HG02642 (cell line): ENCODE results near the gene TACC3.
"Not testable (repeated sequence)": the region's sequence is repeated elsewhere in the genome, so short reads cannot be mapped to it uniquely, and the experiment has no call there.

Source experiments
- ATAC-seq: cut with Tn5 transposase; IDR thresholded peaks from one replicate; pipeline ENCODE4 v1.9.1; 2021; ENCODE audit warnings: mild to moderate bottlenecking; ENCODE audit not compliant: unreplicated experiment, poor library complexity

Gene TACC3

DNA sequence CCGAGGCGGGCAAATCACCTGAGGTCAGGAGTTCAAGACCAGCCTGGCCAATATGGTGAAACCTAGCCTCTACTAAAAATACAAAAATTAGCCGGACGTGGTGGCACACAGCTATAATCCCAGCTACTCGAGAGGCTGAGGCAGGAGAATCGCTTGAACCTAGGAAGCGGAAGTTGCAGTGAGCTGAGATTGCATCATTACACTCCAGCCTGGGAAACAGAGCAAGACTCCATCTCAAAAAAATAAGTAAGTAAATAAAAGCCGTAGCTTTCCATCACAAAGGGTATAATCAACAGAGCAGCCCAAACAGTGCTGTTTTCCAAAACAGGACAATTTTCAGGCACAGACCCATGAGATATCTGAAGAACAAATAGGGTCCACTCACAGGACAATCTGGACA lies 19.6 kb upstream of the TACC3 start:
- not testable (repeated sequence) for ATAC-seq

DNA sequence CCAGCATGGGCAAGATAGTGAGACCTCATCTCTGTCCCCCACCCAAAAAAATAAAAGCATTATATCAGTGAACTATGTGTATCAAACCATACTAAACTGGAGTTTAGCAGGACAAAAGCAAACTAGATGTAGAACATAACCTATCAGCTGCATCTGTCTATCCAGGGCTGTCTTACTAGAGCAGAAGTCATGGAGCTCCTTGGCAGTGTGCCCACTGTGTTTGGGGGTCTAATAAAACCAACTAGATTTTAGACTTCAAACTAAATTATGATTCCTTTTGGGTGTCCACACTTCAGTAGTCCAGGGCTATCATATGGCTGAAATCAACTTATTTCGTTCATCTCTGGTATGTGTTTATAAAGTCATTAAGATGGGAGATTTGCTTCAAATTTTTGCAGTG lies 17.5 kb upstream of the TACC3 start:
- no peak for ATAC-seq

DNA sequence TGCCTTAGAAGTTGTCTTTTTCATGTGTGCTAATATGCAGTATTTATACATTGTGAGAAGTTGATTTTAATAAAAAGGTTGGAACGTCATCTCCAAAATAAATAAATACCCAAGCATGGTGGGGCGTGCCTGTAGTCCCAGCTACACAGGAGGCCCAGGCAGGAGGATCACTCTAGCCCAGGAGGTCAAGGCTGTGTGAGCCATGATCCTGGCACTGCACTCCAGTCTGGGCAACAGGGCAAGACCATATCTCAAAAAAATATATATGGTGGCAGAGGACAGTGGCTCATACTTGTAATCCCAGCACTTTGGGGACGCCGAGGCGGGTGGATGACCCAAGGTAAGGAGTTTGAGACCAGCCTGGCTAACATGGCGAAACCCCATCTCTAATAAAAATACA lies 15.6 kb upstream of the TACC3 start:
- ATAC-seq: no peak

DNA sequence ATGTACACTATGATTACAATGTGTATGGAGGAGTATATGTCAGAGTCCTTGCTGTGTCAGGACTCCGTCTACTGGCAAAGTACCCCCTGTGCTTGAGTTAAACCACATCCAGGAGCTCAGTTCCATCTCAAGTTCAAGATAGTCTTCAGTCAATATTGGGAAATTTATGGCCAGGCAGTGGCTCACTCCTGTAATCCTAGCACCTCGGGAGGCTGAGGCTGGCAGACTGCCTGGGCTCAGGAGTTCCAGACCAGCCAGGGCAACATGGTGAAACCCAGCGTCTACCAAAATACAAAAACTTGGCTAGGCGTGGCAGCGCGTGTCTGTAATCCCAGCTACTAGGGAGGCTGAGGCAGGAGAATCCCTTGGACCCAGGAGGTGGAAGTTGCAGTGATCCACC lies 15.0 kb upstream of the TACC3 start:
- no peak for ATAC-seq

DNA sequence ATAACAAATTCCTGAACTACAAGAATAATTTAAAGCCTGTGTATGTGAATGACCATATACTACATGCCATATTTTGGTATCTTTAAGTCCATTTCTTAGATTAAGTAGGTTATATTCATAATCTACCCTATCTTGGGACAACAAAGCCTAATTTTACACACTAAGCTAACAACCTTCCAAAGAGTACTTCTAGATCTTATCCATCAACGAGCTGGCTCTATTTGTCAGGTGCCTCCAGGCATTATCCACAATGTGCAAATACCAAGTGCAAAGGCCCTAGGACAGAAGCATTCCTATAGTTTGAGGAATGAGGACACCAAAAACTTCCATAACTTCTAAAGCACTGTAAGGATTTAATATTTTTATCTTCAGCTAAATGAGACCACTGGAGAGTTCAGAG lies 12.7 kb upstream of the TACC3 start:
- no peak for ATAC-seq

DNA sequence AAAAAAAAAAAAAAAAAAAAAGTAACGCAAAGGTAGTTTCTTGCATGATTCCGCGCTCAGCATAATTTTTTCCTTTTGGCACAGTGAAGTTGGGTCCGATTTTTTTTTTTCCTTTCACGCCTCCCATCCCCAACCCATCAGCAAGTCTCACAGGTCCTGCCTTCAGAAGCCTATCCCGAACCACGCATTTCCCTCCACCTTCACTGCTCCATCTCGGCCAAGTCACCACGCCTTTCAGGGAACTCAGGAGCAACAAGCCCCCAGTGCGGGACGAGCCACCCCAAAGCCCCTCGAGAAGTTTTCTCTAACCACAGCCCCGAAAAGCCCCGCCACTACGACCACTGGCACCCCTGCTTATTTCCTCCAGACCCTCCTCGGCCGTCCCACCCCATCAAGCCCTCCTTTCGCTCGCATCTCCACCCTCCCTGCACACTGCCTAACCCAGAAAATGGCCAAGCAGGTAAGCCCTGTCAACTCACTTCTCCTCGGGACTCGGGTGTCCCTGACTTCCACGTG lies 10.2 kb upstream of the TACC3 start:
- ATAC-seq: no peak

DNA sequence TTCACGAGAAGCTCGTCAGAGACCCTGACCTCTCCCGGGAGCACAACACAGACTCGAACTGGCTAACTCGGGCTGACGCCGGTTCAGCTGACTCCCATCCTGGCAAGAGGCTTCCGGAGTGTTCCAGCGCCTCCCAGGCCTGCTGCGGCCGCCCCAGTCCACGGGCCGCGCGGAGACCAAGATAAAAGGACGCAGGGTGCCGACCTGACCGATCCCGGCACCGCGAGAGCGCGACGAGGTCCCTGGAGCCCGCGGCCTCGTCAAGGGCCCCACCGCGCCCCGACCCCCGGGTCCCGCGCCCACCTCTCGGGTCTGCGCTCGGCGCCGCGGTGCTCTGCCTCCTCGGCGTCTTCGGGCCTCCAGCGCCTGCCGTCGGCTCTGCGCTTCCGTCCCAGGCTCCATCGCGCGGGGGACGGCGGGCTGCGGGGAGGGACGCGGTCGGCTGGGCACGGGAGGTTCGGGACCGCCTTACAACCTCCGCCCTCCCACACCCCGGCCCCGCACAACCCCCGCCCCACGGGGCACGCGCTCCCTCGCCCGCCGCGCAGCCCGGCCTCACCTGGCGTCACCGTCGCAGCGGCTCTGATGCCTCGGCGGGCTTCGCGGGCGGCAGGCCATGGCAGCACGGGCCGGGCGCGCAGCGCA lies 9.6 kb upstream of the TACC3 start:
- peak; percentile 14 for ATAC-seq

DNA sequence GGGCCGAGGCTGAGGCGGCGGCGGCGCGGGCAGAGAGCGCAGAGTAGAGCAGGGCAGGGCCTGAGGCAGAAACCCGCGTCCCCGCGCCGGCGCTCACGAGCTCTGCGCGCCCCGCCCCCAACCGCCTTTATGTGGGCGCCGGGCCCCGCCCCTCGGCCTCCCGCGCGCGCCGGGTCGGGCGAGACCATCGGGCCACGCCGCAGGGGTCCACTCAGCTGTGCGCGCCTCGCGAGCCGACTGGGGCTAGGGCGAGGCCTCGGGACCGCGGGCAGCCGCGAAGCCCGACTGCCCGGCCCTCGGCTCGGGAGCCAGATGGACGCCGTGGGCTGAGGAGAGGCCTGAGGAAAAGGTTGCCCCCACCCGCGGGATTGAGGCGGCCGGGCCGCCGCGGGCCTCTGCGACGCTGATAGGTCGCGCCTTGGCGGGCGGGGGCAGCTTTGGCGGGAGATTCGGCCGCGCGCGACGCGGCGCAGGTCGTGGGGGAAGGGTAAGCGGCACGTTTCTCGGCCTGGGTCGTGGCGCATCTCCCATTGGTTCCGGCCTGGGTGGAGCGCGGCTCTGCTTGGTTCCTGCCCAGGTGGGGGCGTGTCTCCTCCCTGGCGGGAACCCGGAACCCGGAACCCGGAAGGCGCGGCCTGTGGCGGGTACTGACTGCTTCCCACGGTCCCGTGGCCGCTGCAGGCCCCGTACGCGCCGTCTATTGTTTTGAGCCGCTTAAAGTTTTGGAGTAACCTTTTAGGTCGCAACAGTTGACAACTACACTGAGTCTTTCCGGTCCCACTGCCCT lies 8.9 kb upstream of the TACC3 start, which contains the start of gene SLBP:
Gene SLBP, minus strand, starts transcription at position 104 of the 787 bp plus-strand sequence. CDS start 131 bp downstream, outside the sequence.
- peak; percentile 80 for ATAC-seq

DNA sequence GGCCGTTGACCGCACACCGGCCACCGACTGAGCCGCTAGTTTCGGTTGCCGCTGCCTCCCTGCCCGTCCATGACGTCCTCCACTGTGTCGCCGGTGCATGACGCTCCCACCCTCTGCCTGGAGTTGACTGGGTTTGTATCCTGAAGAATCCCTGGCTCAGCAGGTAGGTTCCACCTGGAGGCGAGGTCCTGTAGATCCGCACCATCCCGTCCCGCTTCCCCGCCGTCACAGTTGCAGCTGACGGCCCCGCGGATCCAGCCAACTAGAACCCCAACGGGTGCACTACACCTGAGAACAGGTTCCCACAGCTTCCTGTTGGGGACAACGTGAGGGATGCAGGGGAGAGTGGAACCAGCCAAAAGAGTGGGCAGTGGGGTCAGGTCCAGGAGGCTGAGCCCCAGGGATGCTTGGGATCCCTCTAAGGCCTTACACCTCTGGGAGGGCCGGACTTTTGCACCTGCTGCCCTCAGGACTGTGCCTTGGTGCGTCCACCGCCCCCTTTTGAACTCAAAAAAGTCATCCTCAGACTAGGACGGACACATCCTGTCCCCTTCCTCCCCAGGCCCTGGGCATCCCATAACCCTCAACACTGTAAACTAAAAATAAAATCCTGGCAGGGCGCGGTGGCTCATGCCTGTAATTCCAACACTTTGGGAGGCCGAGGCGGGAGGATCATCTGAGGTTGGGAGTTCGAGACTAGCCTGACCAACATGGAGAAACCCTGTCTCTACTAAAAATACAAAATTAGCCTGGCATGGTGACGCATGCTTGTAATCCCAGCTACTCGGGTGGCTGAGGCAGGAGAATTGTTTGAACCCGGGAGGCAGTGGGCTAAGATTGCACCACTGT lies 8.1 kb upstream of the TACC3 start:
- no peak for ATAC-seq

DNA sequence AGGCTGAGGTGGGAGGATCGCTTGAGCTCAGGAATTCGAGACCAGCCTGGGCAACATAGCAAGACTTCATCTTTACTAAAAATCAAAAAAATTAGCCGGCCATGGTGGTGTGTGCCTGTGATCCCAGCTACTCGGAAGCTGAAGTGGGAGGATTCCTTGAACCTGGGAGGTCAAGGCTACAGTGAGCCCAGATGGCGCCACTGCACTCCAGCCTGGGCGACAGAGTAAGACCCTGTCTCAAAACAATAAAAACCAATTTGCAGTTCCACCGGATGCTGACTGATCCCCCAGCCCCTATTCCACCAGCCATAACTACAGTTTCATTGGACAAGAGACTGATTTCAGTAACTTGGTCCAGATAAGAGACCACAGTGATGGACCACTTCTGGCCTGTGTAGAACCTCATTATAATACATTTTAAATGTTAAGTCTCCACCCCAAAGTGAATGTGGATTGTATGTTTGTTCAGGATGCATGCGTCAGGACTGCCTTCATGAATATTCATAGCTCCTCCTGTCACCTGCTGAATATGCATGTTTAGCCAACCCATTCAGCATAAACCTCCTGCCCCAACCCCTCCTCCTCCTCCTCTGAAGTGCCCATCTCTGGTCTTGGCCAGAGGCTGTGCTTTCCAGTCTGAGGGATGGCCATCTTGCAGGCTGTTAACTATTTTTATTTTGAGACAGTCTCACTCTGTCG lies 6.9 kb upstream of the TACC3 start:
- ATAC-seq: no peak

DNA sequence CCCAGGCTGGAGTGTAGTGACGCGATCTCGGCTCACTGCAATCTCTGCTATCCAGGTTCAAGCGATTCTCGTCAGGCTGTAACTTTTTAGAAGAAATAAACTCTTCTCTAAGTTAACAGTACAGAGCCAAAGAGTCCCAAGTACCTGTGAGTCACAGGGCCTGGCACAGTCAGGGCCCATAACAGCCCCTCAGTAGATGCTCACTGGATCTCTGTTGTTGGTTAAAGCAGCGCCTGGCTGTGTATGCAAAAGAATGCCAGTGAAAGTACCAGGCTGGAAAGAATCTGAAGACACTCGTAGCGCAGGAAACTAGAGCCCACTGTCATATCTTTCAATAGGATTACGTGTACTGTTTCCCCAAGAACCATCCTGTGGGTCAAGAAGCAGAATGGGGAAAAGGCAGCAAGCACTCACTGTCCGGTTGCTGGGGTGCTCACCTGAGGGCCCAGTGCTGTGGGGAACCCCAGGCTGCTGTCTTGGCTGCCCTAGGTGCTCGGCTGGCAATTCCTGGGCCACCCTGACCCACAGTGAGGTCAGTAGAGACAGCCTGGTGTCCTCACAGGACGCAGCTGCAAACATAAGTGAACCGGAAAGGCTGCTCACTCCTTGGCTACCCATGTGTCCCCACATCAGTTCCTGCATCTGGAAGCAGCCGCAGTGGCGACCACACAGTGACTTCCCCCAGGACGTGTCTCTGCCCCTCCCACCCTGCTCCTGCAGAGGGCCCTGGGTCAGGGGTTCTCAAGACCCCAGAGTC lies 6.1 kb upstream of the TACC3 start:
- ATAC-seq: no peak

DNA sequence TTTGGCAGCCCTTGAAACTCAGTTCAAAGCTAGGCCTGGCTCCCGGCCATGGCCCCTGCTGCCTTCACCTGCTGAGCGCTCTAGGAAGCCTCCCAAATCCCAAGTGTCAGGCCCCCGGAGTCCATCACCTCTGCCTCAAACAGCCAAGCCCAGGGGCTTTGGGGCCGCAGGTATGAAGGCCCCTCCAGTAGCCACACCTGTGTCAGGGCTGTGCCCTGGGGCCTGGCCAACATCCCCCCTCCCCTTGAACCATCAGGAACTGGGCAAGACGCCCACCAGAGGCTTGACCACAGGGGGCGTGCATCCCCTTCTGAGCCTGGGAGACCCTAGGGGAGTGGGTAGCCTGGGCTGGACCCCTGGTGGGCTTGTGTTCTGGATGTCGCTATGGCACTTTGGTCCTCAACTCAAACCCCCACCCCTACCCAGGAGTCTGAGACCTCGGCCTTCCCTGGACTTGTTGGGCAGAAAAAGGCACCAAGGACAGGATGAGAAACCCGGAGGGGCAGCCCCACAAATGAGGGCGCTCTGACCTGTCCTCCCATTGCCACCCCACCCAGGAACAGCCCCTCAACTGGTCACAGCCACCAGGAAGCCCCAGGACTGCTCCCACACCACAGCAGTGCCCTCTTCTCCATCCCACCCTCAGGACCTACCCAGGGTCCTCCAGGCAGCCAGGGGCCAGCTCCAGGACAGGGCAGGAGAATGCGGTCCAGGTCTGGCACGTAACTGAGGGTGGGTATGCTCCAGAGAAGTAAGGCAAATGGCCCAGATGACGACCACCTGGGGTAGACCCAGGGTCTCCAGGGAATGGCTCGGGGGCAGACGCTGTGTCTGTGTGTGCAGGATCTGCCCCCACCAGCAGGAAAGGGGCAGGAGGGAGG lies 5.0 kb upstream of the TACC3 start:
- ATAC-seq: no peak

DNA sequence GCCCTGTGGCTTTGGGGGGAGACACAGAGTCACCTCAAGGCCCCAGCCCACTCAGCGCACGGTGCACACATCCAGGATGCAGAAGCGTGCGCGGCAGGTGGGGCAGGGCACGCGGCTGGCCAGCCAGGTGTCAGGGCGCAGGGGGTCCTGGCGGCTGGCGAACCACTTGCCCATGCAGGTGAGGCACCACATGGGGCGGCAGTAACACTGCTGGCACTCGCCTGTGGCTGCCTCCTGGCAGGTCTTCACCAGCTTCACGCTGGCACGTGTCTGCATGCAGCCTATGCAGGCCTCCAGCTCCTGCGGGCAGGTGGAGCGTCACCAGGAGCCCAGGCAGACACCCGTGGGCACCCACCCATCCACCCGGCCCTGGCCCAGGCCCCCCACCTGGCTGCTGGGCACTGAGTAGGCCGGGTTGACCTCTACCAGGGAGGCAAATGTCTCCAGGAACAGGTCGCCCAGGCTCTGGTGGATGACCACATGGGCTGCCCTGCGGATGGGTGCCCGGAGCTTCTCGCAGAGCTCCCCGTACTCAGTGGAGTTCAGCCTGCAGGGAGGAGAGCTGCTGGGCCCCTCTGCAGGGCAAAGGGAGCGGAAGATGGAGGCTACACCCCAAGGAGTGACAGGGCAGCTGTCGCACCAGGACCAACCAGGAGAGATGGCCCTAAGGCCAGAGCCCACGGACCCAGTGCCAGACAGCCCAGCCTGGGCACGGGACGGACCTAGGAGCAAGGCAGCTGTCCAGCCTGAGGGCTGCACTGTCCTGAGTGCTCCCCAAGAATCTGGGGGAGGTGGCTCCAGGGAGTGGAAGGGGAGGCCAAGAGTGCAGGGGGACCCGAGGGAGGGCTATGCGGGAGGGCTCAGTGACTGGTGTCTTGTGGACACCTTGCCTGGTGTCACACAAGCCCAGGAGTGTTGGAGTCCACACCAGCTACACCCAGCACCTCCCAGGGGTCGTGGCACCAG lies 3.9 kb upstream of the TACC3 start:
- ATAC-seq: no peak

DNA sequence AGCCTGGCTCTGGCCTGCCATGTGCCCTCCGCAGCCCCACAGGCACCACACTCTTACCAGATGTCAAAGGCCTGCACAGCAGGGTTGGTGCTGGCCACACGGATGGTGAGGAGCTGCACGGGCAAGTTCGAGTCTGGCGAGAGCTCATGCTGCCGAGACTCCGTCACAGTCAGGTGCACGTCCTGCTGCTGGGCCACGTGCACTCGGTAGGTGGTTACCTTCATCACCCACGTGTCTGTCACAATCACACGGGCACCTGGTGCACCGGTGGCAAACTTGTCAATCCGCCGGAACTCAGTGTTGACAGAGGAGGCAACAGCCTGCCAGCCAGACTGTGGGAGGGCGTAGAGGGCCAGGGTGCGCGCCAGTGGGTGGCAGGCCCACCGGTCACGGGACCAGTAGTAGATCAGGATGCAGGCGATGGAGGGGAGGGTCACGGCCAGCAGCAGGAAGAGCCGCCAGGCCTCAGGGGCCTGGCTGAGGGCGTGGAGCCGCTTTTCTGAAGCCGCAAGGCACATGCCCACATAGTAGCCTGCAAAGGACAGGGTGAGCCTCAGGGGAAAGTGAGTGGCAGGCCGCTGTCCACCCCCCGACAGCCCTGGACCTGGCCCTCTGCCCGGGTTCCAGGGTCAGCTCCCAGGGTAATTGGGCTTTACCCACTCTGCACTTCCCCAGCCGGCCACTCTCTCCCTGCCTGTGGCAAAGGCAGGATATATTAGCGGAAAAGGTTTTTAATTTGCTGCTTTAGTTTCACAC lies 3.0 kb upstream of the TACC3 start:
- ATAC-seq: no peak

DNA sequence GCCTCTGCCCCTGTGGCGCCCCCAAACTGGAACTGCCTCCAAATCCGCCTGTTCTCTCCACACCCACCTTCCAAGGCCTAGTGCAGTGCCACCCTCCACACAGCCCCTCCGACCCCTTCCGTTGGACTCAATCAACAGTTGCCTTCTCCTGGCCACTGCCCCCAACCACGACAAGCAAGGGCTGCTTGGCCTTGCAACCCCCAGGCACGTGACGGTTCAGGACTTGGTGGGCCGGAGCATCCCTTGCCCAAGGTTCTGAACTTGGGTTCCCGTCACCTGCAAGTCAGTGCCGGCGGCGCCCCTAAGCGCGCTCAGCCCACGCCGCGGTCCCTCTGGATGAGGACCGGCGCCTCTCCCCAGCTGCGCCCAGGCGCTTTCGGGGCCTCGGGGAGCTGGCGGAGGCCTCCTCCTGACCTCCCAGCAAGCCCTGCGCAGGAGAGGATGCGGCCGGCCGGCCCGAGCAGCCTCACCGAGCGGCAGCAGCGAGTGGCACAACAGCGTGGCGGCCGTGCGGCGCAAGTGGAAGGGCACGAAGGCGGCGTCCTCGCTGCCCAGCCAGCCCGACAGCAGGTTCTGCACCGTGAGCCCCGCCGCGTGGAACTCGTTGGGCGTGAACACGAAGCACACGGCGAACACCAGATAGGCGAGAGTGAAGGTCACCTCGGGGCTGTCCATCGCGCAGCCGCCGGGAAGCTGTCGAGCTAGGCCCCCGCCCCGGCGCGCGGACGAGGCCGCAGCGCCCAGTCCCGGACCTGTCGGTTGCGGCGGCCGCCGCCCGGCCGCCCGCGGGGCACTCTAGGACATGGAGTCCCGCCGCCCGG lies 948 bp upstream of the TACC3 start:
- ATAC-seq: peak; percentile 16
